ENCODE measurements around the gene RASSF8.

Gene RASSF8

GRCh38 chr12:25993901-25994651 lies 35.6 kb downstream of the RASSF8 start:
- no peak for ATAC-seq

- ATAC-seq, result no peak
These were observed 36.6 kb downstream of the RASSF8 start for GRCh38 chr12:25994901-25995625.

GRCh38 chr12:25995906-25996305 lies 37.4 kb downstream of the RASSF8 start:
- ATAC-seq, result no peak

GRCh38 chr12:25996677-25997076 lies 38.2 kb downstream of the RASSF8 start:
- no peak for ATAC-seq

GRCh38 chr12:25997201-25997963 lies 38.9 kb downstream of the RASSF8 start:
- ATAC-seq, result no peak

GRCh38 chr12:26000898-26001297 lies 42.4 kb downstream of the RASSF8 start:
- no peak for ATAC-seq

GRCh38 chr12:26001530-26001929 lies 43.0 kb downstream of the RASSF8 start:
- ATAC-seq, result no peak

GRCh38 chr12:26003065-26003464 lies 44.6 kb downstream of the RASSF8 start:
- ATAC-seq, result no peak

- no peak for ATAC-seq
These were observed 49.1 kb downstream of the RASSF8 start for GRCh38 chr12:26007566-26007965.

GRCh38 chr12:26009593-26009992 lies 51.1 kb downstream of the RASSF8 start:
- ATAC-seq, result no peak

- no peak for ATAC-seq
These were observed 51.9 kb downstream of the RASSF8 start for GRCh38 chr12:26010293-26010821.

- ATAC-seq, result no peak
These were observed 52.6 kb downstream of the RASSF8 start for GRCh38 chr12:26011099-26011498.

- ATAC-seq, result no peak
These were observed 55.6 kb downstream of the RASSF8 start for GRCh38 chr12:26014085-26014484.

- ATAC-seq, result no peak
These were observed 58.0 kb downstream of the RASSF8 start for GRCh38 chr12:26016516-26016915.

GRCh38 chr12:26017484-26018211 lies 59.2 kb downstream of the RASSF8 start:
- ATAC-seq, result no peak

GRCh38 chr12:26018926-26019325 lies 60.4 kb downstream of the RASSF8 start:
- no peak for ATAC-seq

GRCh38 chr12:26021534-26021933 lies 63.1 kb downstream of the RASSF8 start:
- no peak for ATAC-seq

GRCh38 chr12:26022043-26022442 lies 63.6 kb downstream of the RASSF8 start:
- no peak for ATAC-seq

- ATAC-seq, result no peak
These were observed 68.2 kb downstream of the RASSF8 start for GRCh38 chr12:26026713-26027112.

- no peak for ATAC-seq
These were observed 68.9 kb downstream of the RASSF8 start for GRCh38 chr12:26027401-26027800.

GRCh38 chr12:26028953-26029735 lies 70.7 kb downstream of the RASSF8 start:
- no peak for ATAC-seq

- no peak for ATAC-seq
These were observed 71.2 kb downstream of the RASSF8 start for GRCh38 chr12:26029736-26030022.

All from activated CD4-positive, CD25-positive, alpha-beta regulatory T cell treated with anti-CD3 and anti-CD28 coated beads, Interleukin-2, amount 50 U/mL, for 24 hours (primary cell).